Stimulated activated CD4-positive, alpha-beta T cell treated with anti-CD3 and anti-CD28 coated beads, Interleukin-12 subunit alpha, Interleukin-12 subunit beta, amount 100 ng/mL, for 48 hours (primary cell): ENCODE results near the gene APBB3.

Experiments used
- DNase-seq, 3 donors: peaks; one replicate each; pipeline ENCODE4 v3.0.0-alpha.2; 2020; ENCODE audit warnings: low read depth in 2 of 3, low spot score in 1 of 3

APBB3 gene

GRCh38 chr5:140554454-140554853, 9.9 kb downstream of the APBB3 start:
- no peak for DNase-seq

- DNase-seq, result no peak
These were observed 10.7 kb downstream of the APBB3 start for GRCh38 chr5:140553657-140554056.

GRCh38 chr5:140551872-140552271, 12.5 kb downstream of the APBB3 start:
- DNase-seq, result no peak

DNA sequence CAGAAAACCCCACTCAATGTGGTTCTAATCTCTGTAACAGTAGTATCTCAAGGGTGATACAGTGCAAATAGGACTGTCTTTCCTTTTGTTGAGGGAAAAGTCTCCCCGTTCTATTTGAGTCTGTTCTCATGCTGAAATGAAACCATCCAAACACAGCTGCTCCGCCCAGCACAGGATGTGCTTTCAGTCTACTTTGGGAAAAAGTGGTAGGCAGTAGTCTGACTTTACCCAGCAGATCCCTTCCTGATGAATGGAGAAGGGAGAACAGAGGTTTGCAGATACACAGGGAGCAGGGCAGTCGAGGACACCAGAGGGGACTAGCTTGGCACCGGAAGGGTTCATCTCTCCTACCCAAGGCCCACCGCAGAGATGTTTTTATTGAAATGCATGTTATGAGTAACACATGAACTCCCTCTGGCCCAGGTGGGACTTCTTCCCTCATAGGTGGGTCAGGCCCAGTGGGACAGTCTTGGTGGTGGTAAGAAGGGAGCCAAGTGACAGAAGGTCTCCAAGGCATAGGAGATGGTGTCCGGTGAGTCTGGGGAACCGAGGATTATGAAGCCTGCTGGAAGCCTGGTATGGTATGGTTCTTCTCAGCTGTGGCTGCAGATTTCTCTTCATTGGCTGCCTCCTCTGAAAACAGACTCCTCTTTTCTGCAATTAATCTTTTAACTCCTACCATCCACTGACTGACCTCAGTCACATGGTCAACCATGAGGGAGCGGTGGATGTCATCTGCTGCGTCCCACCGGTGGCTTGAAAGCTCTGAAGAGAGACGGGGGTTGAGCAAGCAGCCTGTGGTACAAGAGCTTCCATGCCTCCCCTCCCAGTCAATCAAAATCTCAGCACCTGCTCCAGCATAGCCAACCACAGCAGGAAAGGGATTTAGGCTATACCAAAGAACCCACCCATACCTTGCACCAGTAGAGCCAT, 14.0 kb downstream of the APBB3 start:
- DNase-seq, result no peak

DNA sequence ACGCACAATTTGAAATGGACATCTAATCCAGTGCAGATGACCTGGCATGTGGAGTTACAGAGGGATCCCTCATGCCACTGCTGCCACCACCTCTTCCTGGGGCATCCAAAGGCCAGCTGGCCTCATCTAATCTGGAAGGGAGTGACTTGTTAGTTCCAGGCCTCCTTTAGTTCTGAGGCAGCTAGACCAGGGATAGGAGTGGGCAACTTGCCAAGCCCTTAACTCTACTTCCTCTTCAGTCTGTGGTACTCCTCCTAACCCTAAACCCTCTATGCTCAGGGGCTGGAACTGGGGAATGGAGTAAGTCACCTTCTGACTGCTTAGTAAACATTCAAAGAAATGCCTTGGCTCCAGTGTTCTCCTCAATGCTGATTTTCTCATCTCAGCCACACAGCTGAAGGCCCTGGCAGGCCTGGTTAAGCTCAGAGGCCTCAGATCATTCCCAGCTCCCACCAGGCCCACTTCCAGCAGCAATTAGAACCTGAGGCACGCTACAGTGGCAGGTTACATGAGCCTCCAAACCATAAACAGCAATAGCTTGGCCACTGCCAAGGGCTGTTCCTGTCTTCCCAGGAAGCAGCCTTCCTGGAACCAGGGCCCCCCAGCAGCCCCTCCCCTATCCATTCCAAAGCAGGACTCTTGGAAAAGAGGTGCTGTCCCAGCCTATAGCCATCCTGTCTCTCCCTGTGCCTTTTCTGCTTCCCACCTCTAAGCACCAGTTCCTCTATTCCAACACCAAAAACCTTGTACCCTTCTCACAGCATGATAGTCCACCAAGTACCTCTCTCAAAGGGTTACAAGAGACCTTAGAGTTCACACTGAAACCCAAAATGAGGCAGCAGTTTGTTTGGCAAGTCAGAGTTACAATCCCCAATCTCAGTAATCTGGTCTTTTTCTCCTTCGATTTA, 14.9 kb downstream of the APBB3 start:
- no peak for DNase-seq

- no peak for DNase-seq
These were observed 15.6 kb downstream of the APBB3 start for GRCh38 chr5:140548791-140549190.

- DNase-seq, result no peak
These were observed 16.1 kb downstream of the APBB3 start for GRCh38 chr5:140548300-140548688.

DNA sequence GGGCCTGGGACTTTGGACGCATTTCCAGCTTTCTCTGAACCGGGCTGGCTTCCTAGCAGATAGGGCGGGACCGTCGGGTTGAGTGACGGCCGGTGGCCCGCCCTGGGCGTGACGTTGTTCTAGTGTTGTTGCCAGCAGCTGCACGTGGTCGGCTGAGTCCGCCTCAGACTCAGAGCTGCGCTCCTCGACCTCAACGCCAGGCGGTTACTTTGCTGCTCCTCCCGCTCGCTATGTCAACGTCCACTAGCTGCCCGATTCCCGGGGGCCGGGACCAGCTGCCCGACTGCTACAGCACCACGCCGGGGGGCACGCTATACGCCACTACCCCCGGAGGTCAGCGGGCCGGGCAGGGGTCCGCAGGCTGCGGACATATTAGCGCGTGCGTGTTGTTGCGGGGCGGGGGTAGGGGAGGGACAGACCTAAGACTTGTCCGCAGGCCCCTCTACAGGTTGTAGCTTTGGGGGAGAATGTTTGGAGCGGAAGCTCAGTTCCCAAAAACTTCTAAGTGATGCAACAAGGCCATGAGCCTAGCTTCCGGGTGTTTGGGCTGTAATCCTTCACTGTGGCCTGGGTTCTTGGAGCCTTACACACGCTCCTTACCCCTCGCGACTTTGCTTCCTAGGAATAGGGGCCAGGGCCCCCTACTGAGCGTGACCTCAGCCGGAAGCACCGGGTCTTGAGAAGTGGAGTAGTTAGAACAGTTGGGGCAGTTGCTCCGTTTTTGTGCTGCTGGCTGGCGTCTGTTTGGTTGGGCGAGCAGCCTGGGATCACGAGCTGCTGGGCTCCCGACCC, 16.7 kb downstream of the APBB3 start, which contains the start of gene EIF4EBP3:
TSS of gene EIF4EBP3 (plus strand) at position 155 of the 792 bp plus-strand sequence. CDS start at position 231, 76 bp downstream.
- DNase-seq, result peak; percentile 75 to 83 (median 76)

DNA sequence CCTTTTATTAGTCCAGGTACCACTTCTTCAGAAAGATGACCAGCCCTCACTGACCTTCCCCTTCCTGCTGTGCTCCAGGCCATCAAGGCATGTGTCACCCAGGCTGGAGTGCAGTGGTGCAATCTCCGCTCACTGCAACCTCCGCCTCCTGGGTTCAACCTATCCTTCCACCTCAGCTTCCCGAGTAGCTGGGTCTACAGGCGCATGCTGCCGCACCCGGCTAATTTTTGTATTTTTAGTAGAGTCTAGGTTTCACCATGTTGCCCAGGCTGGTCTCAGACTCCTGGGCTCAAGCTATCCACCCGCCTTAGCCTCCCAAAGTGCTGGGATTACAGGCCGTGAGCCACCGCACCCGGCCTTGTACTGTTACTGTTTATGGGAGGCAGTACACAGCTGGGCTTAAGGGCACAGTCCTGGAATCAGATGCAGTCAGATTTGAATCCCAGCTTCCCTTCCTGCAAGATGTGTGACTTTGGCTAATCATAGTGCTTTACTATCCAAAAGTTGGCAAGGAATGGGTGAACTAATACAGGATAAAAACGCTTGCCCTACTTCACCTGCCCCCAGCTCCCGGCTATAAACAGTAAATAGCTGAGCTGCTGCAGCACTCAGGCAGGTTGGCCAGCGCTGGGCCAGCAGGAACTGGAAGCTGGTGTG, 17.4 kb downstream of the APBB3 start:
- DNase-seq, result no peak

GRCh38 chr5:140545606-140546005, 18.8 kb downstream of the APBB3 start:
- no peak for DNase-seq

GRCh38 chr5:140544986-140545385, 19.4 kb downstream of the APBB3 start:
- DNase-seq, result no peak

DNA sequence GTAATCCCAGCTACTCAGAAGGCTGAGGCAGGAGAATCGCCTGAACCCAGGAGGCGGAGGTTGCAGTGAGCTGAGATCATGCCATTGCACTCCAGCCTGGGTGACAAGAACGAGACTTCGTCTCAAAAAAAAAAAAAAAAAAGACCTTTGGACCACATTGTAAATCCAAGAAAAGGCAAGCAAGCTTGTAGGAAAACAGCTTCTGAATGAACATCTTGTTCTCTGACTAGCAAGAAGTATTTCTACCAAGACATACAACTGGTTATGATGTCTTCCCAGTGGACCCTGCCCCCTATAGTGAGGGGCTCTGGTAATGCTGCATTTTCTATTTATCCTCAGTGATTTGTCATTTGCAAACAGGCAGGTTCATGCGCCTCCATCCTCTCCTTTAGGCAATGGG, 21.4 kb downstream of the APBB3 start:
- no peak for DNase-seq

GRCh38 chr5:140540227-140540626, 24.2 kb downstream of the APBB3 start:
- DNase-seq, result no peak

- no peak for DNase-seq
These were observed 40.4 kb downstream of the APBB3 start for GRCh38 chr5:140524003-140524402.

DNA sequence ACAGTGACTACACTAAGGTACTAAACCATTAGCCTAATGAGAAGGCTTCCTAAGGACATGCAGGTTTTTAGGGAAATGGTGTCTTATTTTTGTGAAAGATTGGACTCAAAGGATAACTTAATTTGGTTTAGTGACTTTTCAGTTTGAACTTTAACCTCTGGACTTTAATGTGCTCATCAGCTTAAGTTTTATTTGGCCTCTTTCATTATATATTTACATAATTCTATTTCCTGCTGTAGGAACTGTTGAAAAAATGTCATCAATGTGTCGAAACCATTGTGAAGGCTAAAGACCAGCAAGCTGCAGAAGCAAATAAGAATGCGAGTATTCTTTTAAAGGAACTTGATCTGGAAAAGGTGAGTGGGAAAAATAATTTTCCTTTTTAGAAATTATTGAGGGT, 51.3 kb downstream of the APBB3 start:
- no peak for DNase-seq

- DNase-seq, result no peak
These were observed 54.5 kb downstream of the APBB3 start for GRCh38 chr5:140509898-140510297.
